Stimulated activated CD8-positive, alpha-beta memory T cell treated with anti-CD3 and anti-CD28 coated beads, Interleukin-15, amount 100 ng/mL, for 24 hours (primary cell): Measurements from ENCODE around the gene EPHA10.
"Not testable (repeated sequence)": the region's sequence is repeated elsewhere in the genome, so short reads cannot be mapped to it uniquely, and the experiment has no call there.

Experiments used
- DNase-seq: peaks from one replicate; pipeline ENCODE4 v3.0.0-alpha.2; 2020; ENCODE audit warnings: low read depth

Gene EPHA10

DNA sequence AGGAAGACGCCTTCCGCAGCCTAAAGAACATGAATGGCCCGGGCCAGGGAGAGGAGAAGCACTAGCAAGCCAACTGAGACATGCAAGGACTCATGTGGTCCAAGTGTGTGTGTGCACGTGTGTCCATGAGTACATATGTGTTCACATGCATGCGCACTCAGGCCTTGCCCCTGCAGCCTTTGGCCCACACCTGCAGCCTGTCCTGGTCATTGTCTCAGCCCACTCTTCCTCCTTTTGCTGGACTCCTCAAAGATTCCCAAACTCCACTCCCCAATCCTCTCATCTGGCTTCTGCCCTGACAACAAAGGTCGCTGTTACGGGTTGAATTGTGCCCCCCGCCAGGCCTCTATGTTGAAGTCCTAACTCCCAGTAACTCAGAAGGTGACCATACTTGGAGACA, 50.7 kb downstream of the EPHA10 start:
- no peak for DNase-seq

DNA sequence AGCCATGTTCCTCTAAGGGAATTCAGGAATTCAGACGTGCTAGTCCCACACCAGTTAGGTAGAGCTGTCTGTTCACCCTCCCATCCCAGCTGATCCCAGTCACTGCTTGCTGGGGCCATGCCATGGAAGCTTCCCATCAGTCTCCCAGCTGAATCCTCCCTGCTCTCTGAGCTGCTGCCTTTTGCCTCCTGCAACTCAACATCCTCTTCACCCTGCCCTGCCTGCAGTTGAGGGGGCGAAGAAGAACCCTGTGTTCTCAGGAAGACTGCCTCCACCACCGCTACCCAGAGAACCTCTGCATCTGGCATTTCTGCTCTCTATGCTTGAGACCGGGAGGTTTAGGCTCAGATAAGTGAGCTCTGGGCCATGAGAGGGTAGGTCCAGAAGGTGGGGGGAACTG, 56.4 kb downstream of the EPHA10 start:
- no peak for DNase-seq

DNA sequence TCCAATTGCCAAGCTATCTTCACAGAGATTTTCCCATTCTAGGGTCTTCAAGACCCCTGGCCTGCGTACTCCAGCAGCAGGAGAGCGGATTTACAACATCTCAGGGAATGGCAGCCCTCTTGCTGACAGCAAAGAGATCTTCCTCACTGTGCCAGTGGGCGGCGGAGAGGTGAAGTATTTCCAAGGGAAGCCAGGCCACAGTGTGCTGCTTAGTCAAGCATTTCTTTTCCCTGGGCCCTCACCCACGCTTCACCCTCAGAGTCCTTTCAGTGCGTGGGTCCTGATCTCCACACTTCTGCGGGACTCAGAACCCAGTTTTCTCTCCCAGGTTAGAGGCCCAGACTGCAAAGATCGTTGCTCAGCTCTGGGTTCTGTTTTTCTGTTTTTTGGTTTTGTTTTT, 59.5 kb downstream of the EPHA10 start:
- no peak for DNase-seq

DNA sequence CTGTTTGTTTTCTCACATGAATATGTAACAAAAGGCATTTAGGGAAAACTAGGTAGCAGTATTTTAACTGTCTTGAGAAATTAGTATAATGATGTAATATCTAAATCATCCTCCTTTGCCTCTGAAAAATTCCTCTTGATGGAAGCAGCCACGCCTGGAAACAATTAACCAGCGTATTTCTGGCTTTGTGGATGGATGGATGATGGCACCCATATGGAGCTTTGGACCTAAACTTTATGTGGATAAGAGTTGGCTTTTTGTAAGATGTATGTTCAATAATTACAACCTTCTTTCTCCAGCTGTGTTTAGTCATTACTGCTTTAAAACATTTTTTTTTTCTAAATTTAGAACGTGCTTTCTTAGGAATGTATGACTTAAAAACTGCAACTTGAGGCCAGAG, 60.0 kb downstream of the EPHA10 start:
- no peak for DNase-seq

DNA sequence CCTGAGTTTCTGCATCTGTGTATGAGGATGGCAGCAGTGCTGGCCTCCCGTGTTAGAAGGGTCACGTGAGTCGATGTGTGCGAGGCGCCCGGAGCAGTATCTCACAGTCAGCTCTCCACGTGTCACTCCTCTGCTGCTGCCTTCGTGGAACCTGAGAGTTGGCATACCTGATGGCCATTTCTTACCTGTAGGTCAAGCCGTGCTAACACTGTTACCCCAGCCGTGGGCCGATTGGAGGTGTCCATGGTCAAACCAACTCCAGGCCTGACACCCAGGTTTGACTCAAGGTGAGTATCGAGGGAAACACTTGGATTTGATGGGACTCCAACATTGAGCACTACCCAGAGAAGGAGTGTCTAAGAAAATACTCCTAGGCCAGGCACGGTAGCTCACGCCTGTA, 61.9 kb downstream of the EPHA10 start:
- no peak for DNase-seq

DNA sequence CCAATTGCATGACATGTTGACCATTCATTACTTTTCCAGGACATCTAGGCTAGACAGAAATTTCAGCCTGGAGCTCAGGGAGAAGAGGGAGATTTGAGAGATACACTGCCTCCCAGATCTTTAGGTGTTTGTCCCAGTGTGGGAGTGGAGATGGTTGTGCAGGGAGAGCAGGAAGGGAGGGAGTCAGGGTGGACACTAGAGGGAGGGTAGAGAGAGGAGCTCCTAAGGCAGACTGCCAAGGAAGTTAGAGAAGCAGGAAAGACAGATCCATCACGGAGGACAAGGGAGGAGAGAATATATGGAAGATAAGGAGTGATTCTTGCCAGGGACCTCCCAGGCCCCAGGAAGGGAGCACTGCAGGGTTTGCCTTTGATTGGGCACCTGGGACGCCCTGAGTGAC, 63.9 kb downstream of the EPHA10 start:
- DNase-seq = no peak

DNA sequence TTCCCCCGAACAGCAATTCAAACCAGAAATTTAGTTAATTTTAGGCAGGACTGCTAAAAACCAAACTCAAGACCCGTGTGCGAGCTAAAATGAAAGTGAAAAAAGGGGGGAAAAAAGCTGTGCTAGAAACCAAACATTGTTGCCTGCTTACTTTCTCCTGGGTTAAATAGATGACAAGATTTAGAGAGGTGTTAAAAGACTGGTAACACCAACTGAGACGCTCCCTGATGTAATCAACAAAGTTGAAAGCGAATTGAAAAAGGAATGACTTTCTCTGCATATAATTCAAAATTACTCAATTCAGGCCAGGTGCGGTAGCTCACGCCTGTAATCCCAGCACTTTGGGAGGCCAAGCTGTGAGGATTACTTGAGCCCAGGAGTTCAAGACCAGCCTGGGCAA, 65.8 kb downstream of the EPHA10 start:
- DNase-seq = no peak

DNA sequence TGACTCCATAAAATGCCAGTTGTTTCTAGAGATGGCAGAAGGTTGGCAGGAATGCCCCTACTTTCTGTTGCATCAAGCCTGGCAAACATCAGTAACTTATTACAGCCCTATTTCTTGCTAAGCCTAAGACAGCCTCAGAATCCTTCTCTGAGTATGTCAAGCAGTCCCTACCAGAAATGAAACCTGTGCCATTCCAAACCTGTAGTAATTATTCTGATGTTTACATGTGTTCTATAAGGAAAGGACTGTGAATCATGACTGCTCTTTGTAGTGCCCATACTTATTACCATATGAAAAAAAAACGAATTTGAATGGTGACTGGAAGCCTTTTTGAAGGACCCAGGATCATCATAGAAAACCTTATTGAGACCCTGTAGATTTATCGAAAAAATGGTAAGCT, 67.2 kb downstream of the EPHA10 start:
- DNase-seq = no peak

DNA sequence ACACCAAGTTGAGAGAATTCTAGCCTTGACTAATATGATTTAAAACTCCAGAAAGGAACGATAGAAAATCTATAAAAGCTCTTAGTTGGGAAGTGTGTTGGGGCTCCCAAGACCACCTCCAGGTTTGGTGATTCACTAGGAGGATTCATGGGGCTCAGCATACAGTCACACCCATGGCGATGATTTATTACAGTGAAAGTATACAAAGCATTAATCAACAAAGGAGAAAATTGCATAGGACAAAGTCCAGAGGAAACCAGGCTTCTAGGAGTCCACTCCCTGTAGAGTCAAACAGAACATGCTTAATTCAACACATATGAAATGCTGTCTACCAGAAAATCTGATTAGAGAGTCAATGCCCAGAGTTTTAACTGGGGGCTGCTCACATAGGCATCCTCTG, 67.8 kb downstream of the EPHA10 start:
- no peak for DNase-seq

DNA sequence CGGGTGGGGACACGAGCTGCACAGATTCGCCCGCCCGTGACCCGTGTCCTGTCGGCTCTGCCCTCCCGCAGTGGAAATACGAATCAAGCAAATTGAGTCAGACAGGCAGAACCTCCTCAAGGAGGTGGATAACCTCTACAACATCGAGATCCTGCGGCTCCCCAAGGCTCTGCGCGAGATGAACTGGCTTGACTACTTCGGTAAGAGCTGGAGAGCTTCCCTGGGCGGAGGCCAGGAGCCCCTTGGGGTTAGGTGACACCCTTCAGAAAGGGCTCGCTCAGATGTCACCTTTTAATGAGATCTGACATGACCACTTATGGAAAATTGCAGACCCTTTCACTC, 72.1 kb downstream of the EPHA10 start:
- no peak for DNase-seq

DNA sequence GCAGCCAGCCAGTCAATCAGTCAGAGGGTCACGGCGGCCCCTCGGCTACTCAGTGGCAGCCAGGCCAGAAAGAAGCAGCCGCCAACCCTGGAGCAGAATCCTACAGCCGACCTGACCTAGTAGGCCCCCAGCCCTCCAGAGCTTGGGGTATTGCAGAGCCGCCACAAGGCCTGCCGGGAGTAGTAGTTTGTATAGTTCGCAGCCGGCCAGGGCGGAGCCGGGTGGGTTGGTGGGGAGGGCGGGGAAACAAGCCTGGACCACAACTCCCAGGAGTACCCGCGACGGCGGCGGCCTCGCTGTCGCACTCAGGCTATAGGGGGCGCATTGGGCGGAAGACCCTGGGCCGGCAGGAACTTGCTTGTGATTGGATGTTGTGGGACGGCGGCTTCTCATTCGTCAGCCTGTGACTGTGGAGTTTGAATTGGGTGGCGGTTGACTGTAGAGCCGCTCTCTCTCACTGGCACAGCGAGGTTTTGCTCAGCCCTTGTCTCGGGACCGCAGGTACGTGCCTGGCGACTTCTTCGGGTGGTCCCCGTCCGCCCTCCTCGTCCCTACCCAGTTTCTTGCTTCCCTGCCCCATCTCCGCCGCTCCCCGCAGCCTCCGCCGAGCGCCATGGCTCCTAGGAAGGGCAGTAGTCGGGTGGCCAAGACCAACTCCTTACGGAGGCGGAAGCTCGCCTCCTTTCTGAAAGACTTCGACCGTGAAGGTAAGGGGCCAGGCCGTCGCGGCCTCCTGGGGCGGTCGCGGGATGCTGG, 72.7 kb downstream of the EPHA10 start, which contains the start of gene CDCA8:
Gene CDCA8, plus strand, starts transcription at position 439 of the 756 bp plus-strand sequence. Its CDS starts 175 bp downstream, at position 614.
- DNase-seq = peak; percentile 96

DNA sequence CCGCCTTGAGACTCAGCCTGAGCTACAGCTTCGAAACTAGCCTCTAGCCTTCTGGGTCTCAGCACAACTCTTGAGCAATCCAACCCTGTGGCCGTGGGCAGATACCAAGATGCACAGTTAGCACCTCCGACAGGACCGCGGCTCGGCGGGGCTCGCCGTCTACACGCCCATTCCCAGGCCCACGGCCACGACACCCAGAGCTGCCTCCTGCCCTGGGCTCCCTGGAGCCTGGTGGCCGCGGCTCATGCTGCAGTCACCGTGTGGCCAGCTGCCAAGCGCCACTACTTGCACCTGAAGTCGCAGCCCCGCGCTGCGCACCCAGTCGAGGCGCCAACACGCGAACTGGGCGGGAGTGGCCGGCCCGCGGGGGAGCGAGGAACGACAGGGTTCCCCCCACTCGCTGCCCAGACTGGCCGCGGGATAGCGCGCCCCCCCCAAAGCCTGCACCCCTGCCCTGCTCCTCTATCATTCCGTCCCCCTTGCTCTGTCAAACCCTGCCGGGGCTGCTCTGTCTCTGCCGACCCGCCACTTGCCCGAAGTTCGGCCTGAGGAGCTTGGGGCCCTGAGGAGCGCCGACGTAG, 73.3 kb downstream of the EPHA10 start:
- no peak for DNase-seq

DNA sequence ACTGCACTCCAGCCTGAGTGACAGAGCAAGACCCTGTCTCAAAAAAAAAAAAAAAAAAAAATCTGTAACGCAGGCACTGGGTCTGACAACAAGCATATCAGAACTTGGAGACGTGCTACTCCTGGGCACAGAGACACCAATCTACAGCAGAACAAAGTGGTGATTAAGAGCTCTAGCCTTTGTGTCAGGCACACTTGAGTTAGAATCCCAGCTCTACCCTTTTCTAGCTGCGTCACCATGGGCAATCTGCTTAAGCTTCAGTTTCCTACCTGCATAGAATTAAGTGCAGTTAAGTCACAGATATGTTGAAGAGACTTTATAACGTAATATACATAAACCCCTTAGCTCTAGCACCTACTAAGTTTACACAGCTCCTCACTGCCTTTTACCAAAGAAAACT, 76.0 kb downstream of the EPHA10 start:
- DNase-seq = no peak

DNA sequence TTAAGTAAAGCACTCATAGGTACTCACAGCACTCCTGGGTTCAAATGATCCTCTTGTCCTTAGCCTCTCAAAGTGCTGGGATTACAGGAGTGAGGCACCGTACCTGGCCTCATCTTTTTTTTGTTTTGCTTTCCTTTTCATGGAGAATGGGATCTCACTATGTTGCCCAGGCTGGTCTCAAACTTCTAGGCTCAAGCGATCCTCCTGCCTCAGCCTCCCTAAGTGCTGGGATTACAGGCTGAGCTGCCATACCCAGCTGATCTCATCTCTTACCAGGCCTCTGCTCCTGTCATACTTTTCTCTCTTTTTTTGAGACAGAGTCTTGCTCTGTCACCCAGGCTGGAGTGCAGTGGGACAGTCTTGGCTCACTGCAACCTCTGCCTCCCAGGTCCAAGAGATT, 77.2 kb downstream of the EPHA10 start:
- DNase-seq = not testable (repeated sequence)

DNA sequence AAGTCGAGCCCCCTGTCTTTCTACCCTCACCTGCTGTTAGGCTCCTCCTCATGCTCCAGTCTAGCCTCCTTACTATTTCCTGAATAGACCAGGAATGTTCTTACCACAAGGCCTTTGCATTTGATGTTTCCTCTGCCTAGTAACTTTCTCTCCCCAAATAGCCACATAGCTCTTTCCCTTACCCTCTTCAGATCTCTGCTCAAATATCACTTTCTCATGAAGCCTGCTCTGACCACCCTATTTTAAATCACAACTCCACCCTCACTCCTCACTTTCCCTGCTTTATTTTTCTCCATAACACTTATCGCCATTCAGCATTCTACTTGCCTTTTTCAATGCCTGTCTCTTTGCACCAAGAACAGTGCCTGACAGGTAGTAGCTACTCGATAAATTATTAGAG, 79.2 kb downstream of the EPHA10 start:
- DNase-seq = no peak

DNA sequence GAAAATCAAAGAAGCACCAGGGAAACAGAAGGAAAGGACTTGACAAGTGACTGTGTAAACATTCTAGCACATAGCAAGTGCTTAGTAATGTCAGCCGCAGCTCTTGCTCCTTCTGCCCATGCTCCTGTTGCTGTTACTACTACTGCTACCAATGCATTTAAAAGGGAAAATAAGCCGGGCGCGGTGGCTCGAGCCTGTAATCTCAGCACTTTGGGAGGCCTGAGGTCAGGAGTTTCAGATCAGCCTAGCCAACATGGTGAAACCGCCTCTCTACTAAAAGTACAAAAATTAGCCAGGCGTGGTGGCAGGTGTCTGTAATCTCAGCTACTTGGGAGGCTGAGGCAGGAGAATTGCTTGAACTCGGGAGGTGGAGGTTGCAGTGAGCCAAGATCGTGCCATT, 80.7 kb downstream of the EPHA10 start:
- DNase-seq = not testable (repeated sequence)

DNA sequence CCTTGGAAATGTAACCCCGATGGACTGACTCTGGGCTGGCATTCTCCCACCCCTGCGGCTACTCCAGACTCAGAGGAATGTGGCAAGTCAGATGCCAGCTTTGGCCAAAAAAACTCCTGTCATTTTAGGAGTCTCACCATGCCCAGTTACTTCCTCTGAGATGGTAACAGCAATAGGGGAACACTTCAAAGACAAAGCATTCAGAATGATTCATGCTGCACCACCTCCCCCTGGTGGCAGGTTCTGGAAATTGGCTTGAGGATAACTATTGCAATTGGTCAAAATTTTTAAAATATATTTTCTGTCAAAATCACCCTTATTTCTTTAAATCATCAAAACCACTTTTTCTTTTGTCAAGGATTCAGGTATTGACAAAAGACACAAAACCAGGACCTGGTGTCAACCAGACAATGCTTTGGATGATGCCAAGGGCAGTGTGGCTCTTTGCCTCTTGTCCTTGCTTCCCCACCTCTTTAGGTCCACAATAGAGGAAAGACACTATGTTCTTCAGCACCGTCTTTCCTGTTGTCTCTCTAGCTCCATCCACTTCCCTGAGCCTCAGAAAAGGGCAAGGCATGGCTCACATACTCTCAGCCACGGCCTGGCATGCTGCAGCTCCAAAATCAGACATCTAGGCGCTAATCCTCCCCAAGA, 82.5 kb downstream of the EPHA10 start:
- peak; percentile 52 for DNase-seq

DNA sequence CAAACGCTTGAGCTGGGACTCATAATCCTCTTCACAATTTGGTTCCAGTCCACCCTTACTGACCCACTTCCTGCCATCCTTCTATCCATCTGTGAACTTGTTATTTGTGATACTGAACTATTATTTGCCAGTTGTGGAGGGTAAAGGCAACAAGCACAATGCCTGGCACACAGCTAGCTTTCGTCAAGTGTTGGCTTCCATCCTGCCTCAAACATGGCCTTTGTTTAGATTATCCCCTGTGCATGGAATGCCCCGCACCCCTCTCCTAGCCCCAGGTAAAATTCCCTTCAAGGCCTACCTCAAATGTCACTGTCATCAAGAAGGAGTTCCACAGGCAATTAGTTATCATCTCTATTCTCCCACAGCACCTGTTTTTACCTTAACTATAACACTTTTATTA, 84.0 kb downstream of the EPHA10 start:
- no peak for DNase-seq

DNA sequence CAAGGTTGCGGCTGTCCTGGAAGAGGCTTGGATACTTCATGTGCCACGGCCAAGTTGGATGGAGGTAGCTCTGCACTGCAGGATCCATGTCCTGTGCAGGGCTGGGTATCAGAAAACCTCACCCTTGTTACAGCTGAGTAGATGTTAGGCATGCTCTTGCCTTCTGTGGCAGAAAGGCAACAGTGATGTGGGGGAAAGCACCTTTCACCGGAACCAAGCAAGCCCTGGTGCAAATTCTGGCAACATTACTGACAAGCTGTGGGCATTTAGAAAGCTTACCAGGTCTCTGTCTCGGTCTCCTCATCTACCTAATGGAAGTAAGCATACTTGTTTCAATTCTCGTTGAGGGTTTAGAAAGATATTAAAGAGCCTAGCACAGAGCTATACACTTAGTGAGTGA, 87.1 kb downstream of the EPHA10 start:
- DNase-seq = no peak

DNA sequence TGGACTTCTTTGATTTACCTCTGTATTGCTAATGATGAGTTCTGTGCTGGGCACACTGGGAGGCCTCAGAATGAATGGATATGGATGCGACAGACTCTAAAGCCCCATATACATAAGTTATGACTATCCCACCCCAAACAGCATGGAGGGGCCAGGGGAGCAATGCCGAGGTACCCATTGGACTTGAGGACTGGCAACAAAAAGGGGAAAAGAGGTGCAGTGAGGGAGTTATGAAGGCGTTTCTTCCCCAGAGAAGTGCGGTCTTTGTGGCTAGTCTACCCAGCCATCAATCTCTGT, 87.8 kb downstream of the EPHA10 start:
- DNase-seq = no peak

DNA sequence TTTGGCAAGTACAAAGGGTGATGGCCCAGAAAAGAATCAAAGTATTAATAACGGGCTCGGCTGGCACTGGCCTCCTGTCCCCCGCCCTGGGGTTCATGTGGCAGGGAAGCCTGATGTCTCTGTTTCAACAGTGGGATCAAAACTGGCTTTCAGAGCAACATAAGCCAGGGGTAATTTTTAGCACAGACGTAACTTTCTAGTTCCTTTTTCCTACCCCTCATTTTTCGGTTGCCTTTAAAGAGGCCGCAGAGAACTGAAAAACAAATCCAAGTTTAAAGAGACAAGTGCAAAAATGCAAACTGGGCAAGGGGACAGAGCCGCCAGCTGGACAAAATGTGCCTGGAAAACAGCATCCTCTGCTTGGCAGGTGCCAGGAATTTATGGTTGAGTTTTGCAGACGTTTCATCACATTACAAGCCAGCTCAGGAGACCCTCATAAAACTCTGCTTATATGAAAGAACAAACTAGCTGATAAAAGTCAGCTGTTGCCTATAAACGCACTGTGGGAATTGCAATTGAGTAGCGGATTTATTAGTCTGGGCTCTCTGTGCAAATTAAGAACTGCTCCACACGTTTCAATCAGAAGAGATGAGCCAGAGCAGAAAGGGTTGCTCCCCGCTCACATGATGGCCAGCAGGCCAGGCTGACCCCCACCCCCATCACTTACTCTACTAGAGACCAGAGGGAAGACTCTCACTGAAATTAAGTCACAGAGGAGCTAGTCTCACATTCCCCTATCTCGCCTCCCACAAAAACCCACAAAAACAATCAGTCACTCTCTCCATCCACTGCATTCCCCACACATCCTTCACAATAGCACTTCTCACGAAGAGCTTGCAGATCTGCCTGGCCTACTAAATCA, 88.4 kb downstream of the EPHA10 start:
- no peak for DNase-seq

DNA sequence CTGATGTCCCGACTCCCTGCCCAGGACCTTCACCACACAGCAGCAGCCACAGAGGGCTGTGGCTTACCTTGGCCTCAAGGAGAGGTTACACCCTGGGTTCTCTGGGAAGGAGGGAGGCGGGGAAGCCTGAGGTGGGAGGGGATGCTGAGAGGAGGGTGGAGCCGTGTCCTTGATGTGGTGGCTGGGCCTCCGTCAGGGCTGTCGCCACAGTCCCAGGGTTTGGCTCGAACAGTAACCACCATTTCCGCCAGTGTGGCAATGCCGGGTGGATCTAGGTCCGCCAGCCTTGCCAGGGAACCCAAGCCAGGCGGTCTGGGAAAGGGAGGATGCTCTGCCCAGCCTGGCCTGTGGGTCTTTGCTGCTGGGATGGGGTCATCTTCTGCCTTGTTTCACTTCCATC, 91.0 kb downstream of the EPHA10 start:
- no peak for DNase-seq
